IPS DF 6.9 (cell line): ENCODE results near the gene CEP97.
"Not testable (repeated sequence)": the region's sequence is repeated elsewhere in the genome, so short reads cannot be mapped to it uniquely, and the experiment has no call there.

ENCODE experiments used
- DNase-seq: peaks from one replicate; pipeline ENCODE4 v3.0.0-alpha.2; 2013; ENCODE audit warnings: low read depth, low spot score
- H3K27ac ChIP-seq: one replicate; pipeline ENCODE4 v1.5.1; 2013; ENCODE audit warnings: low read length, control low read depth
- H3K27me3 ChIP-seq: 2 replicates; pipeline ENCODE4 v1.6.1; 2013; ENCODE audit warnings: mild to moderate bottlenecking, low read length; ENCODE audit not compliant: control insufficient read depth, insufficient read depth
- H3K36me3 ChIP-seq: 2 replicates; pipeline ENCODE4 v1.6.1; 2013; ENCODE audit warnings: low read length; ENCODE audit not compliant: control insufficient read depth, insufficient read depth
- H3K4me1 ChIP-seq: 2 replicates; pipeline ENCODE4 v1.6.1; 2013; ENCODE audit warnings: low read length; ENCODE audit not compliant: control insufficient read depth, insufficient read depth
- H3K4me3 ChIP-seq: 2 replicates; pipeline ENCODE4 v1.5.1; 2013; ENCODE audit warnings: mild to moderate bottlenecking, low read length
- H3K9me3 ChIP-seq: 2 replicates; pipeline ENCODE4 v1.6.1; 2013; ENCODE audit warnings: low read length, inconsistent platforms; ENCODE audit not compliant: control insufficient read depth, insufficient read depth
- WGBS: extraction: QIAGEN DNeasy Blood & Tissue Kit; methylation state at CpG from one replicate; pipeline ENCODE4 v1.1.7; 2013; ENCODE audit warnings: mixed read lengths, missing lambda C conversion rate; ENCODE audit not compliant: insufficient read length, insufficient coverage; 5-methylcytosine and 5-hydroxymethylcytosine counted together

The CEP97 gene

GRCh38 chr3:101725890-101726275, 1.5 kb downstream of the CEP97 start:
- H3K27ac ChIP-seq, result no peak overlapping the region
- H3K36me3 ChIP-seq, result no peaks in the 10 kb centered on the region; the same call in 1 of the 2 replicates
- no peaks in the 10 kb centered on the region for H3K27me3 ChIP-seq
- H3K4me3 ChIP-seq, result no peak overlapping the region
- no CpG with 5 or more reads among the region's 3 CpGs for WGBS
- H3K4me1 ChIP-seq, result no peaks in the 10 kb centered on the region
- no peaks in the 10 kb centered on the region for H3K9me3 ChIP-seq
- no peak for DNase-seq

GRCh38 chr3:101729586-101729985, 5.2 kb downstream of the CEP97 start:
- H3K4me1 ChIP-seq, result no peaks in the 10 kb centered on the region
- peaks cover 2% of the 10 kb centered on the region; the same call in 1 of the 2 replicates for H3K36me3 ChIP-seq
- no CpG with 5 or more reads among the region's 5 CpGs for WGBS
- H3K4me3 ChIP-seq, result no peak overlapping the region
- DNase-seq, result no peak
- no peaks in the 10 kb centered on the region for H3K9me3 ChIP-seq
- no peak overlapping the region for H3K27ac ChIP-seq
- no peaks in the 10 kb centered on the region for H3K27me3 ChIP-seq

GRCh38 chr3:101730839-101731238, 6.4 kb downstream of the CEP97 start:
- H3K27me3 ChIP-seq, result no peaks in the 10 kb centered on the region
- H3K4me1 ChIP-seq, result no peaks in the 10 kb centered on the region
- H3K36me3 ChIP-seq, result peaks cover 4% of the 10 kb centered on the region; the same call in 1 of the 2 replicates
- H3K9me3 ChIP-seq, result no peaks in the 10 kb centered on the region
- no peak for DNase-seq
- no peak overlapping the region for H3K4me3 ChIP-seq
- H3K27ac ChIP-seq, result no peak overlapping the region

- Histone ChIP-seq H3K4me1 (no peaks in the 10 kb centered on the region), H3K36me3 (peaks cover 8% of the 10 kb centered on the region; the same call in 1 of the 2 replicates), H3K9me3 (no peaks in the 10 kb centered on the region), H3K27me3 (no peaks in the 10 kb centered on the region), H3K27ac (no peak overlapping the region), H3K4me3 (no peak overlapping the region)
- WGBS, result no CpG with 5 or more reads among the region's 4 CpGs
- DNase-seq, result no peak
Measured at GRCh38 chr3:101732240-101732641, 7.8 kb downstream of the CEP97 start.

GRCh38 chr3:101735833-101736232, 11.4 kb downstream of the CEP97 start:
- Histone ChIP-seq H3K4me1 (no peaks in the 10 kb centered on the region), H3K27me3 (no peaks in the 10 kb centered on the region), H3K9me3 (no peaks in the 10 kb centered on the region), H3K27ac (no peak overlapping the region), H3K36me3 (peaks cover 8% of the 10 kb centered on the region; the same call in 1 of the 2 replicates), H3K4me3 (no peak overlapping the region)
- WGBS, result no CpG with 5 or more reads among the region's 10 CpGs
- DNase-seq, result no peak

- H3K36me3 ChIP-seq, H3K9me3 ChIP-seq, H3K27ac ChIP-seq, H3K27me3 ChIP-seq, DNase-seq, H3K4me3 ChIP-seq, H3K4me1 ChIP-seq: not testable (repeated sequence)
- WGBS, result no CpG with 5 or more reads among the region's 3 CpGs
Measured at GRCh38 chr3:101741914-101742313, 17.5 kb downstream of the CEP97 start.

GRCh38 chr3:101744811-101745210, 20.4 kb downstream of the CEP97 start:
- no peak for DNase-seq
- H3K9me3 ChIP-seq, result no peaks in the 10 kb centered on the region
- no peaks in the 10 kb centered on the region for H3K4me1 ChIP-seq
- H3K27me3 ChIP-seq, result no peaks in the 10 kb centered on the region
- WGBS, result no CpG with 5 or more reads among the region's 1 CpG
- H3K27ac ChIP-seq, result no peak overlapping the region
- H3K36me3 ChIP-seq, result no peaks in the 10 kb centered on the region
- no peak overlapping the region for H3K4me3 ChIP-seq

- not testable (repeated sequence) for DNase-seq, H3K36me3 ChIP-seq, H3K27me3 ChIP-seq, H3K9me3 ChIP-seq, H3K27ac ChIP-seq, H3K4me3 ChIP-seq, H3K4me1 ChIP-seq
- WGBS, result no CpG with 5 or more reads among the region's 1 CpG
Measured at GRCh38 chr3:101745934-101746333, 21.5 kb downstream of the CEP97 start.

GRCh38 chr3:101753386-101754113, 29.1 kb downstream of the CEP97 start:
- not testable (repeated sequence) for H3K4me3 ChIP-seq, DNase-seq, H3K27ac ChIP-seq, H3K4me1 ChIP-seq, H3K9me3 ChIP-seq, H3K27me3 ChIP-seq
- H3K36me3 ChIP-seq, result peaks cover 16% of the 10 kb centered on the region
- no CpG with 5 or more reads among the region's 23 CpGs for WGBS

- no peaks in the 10 kb centered on the region for H3K27me3 ChIP-seq
- peaks cover 16% of the 10 kb centered on the region for H3K36me3 ChIP-seq
- no peaks in the 10 kb centered on the region for H3K9me3 ChIP-seq
- WGBS, result no CpG with 5 or more reads among the region's 6 CpGs
- no peak overlapping the region for H3K4me3 ChIP-seq
- H3K4me1 ChIP-seq, result no peaks in the 10 kb centered on the region
- no peak for DNase-seq
- no peak overlapping the region for H3K27ac ChIP-seq
Measured at GRCh38 chr3:101758224-101758623, 33.8 kb downstream of the CEP97 start.

GRCh38 chr3:101762041-101762646, 37.7 kb downstream of the CEP97 start:
- Histone ChIP-seq H3K27me3 (no peaks in the 10 kb centered on the region), H3K9me3 (no peaks in the 10 kb centered on the region), H3K4me1 (no peaks in the 10 kb centered on the region), H3K4me3 (no peak overlapping the region), H3K36me3 (peaks cover 8% of the 10 kb centered on the region), H3K27ac (no peak overlapping the region)
- DNase-seq, result no peak
- no CpG with 5 or more reads among the region's 3 CpGs for WGBS
